MM.1S (cell line): ENCODE results near the gene IL15RA.

Source experiments
- CTCF ChIP-seq: fragments of 300-600 bp; sonication (generic); IDR thresholded peaks from 2 replicates; pipeline ENCODE4 v1.5.1; 2016; ENCODE audit warnings: antibody characterized with exemption, low read length, mixed read lengths
- EZH2 ChIP-seq: fragments of 300-600 bp; sonication (generic); optimal IDR thresholded peaks from 2 replicates; pipeline ENCODE3; 2017; ENCODE audit warnings: low read depth, mild to moderate bottlenecking, antibody characterized with exemption, low read length, mixed read lengths
- EZH2phosphoT487 ChIP-seq: fragments of 300-600 bp; sonication (generic); IDR thresholded peaks from 2 replicates; pipeline ENCODE4 v1.6.1; 2018; ENCODE audit warnings: antibody characterized with exemption, low read length

- no peak for TF ChIP-seq CTCF
- no peak for TF ChIP-seq EZH2
- TF ChIP-seq EZH2phosphoT487 = no peak
Measured at GRCh38 chr10:6010569-6010968, 33.2 kb upstream of the IL15RA start.
